Measurements from ENCODE around the gene TMEM169.

GRCh38 chr2:216051350-216051749 is 30.4 kb upstream of the TMEM169 start:
- TF ChIP-seq REST (IDR thresholded peaks at IDR 0.05) (no peak), RNF2 (IDR thresholded peaks at IDR 0.05; ENCODE audit: borderline replicate concordance, low read depth) (no peak), CTCF (IDR thresholded peaks at IDR 0.05) (no peak), HOXA7 (CRISPR knock-in tag; IDR thresholded peaks at IDR 0.05) (no peak)
